HG03103 (cell line): ENCODE data around the gene GRIA3.

ENCODE experiments used
- ATAC-seq: cut with Tn5 transposase; IDR thresholded peaks from one replicate; pipeline ENCODE4 v1.9.1; 2021; ENCODE audit warnings: low read depth; ENCODE audit not compliant: unreplicated experiment

The GRIA3 gene

GRCh38 chrX:123442764-123443163 is 258.7 kb downstream of the GRIA3 start:
- ATAC-seq = no peak

GRCh38 chrX:123447506-123447905 is 263.4 kb downstream of the GRIA3 start:
- no peak for ATAC-seq

GRCh38 chrX:123449335-123449734 is 265.3 kb downstream of the GRIA3 start:
- no peak for ATAC-seq

GRCh38 chrX:123450222-123450621 is 266.1 kb downstream of the GRIA3 start:
- no peak for ATAC-seq

- ATAC-seq = peak; percentile 56
Observed at GRCh38 chrX:123454712-123455431, 270.8 kb downstream of the GRIA3 start.

GRCh38 chrX:123455693-123456092 is 271.6 kb downstream of the GRIA3 start:
- no peak for ATAC-seq

GRCh38 chrX:123464709-123465108 is 280.6 kb downstream of the GRIA3 start:
- no peak for ATAC-seq

GRCh38 chrX:123468481-123468880 is 284.4 kb downstream of the GRIA3 start:
- no peak for ATAC-seq

GRCh38 chrX:123475068-123475724 is 291.1 kb downstream of the GRIA3 start:
- no peak for ATAC-seq

- ATAC-seq = no peak
Observed at GRCh38 chrX:123476611-123477219, 292.6 kb downstream of the GRIA3 start.

- no peak for ATAC-seq
Observed at GRCh38 chrX:123477673-123478072, 293.6 kb downstream of the GRIA3 start.

- no peak for ATAC-seq
Observed at GRCh38 chrX:123481913-123482851, 298.1 kb downstream of the GRIA3 start.

- ATAC-seq = no peak
Observed at GRCh38 chrX:123486297-123486696, 302.2 kb downstream of the GRIA3 start.

- no peak for ATAC-seq
Observed at GRCh38 chrX:123487236-123487635, 303.2 kb downstream of the GRIA3 start.

- ATAC-seq = no peak
Observed at GRCh38 chrX:123487669-123488068, 303.6 kb downstream of the GRIA3 start.

- no peak for ATAC-seq
Observed at GRCh38 chrX:123489011-123489410, 304.9 kb downstream of the GRIA3 start.

GRCh38 chrX:123493857-123494256 is 309.8 kb downstream of the GRIA3 start:
- ATAC-seq = no peak

GRCh38 chrX:123499787-123500186 is 315.7 kb downstream of the GRIA3 start:
- no peak for ATAC-seq

- no peak for ATAC-seq
Observed at GRCh38 chrX:123504047-123504446, 320.0 kb downstream of the GRIA3 start.

- ATAC-seq = no peak
Observed at GRCh38 chrX:123504630-123505270, 320.7 kb downstream of the GRIA3 start.
